Nephron progenitor cell (in vitro differentiated cells): ENCODE measurements around the gene PCSK2.

Experiments
- DNase-seq: peaks from one replicate; pipeline ENCODE4 v3.0.0; 2021
- H3K27ac Mint-ChIP-seq: 2 replicates; pipeline ENCODE4 v1.8.0; 2021; ENCODE audit warnings: mild to moderate bottlenecking, moderate library complexity, mixed read lengths
- H3K27me3 Mint-ChIP-seq: 2 replicates; pipeline ENCODE4 v1.8.0; 2021; ENCODE audit warnings: mild to moderate bottlenecking, low read depth, mixed read lengths; ENCODE audit not compliant: poor library complexity
- H3K36me3 Mint-ChIP-seq: 2 replicates; pipeline ENCODE4 v1.8.0; 2021; ENCODE audit warnings: low read depth, mixed read lengths
- H3K4me1 Mint-ChIP-seq: 2 replicates; pipeline ENCODE4 v1.8.0; 2021; ENCODE audit warnings: mixed read lengths
- H3K4me3 Mint-ChIP-seq: 2 replicates; pipeline ENCODE4 v1.8.0; 2021; ENCODE audit warnings: mild to moderate bottlenecking, moderate library complexity, mixed read lengths
- H3K9me3 Mint-ChIP-seq: 2 replicates; pipeline ENCODE4 v1.8.0; 2021; ENCODE audit warnings: mild to moderate bottlenecking, moderate library complexity, mixed read lengths
- TF ChIP-seq, protein P1 (sequence below): fragments of 200-600 bp; sonication (generic); IDR thresholded peaks from 2 replicates; pipeline ENCODE4 v1.5.0; 2021; ENCODE audit warnings: antibody characterized with exemption

The PCSK2 gene

DNA sequence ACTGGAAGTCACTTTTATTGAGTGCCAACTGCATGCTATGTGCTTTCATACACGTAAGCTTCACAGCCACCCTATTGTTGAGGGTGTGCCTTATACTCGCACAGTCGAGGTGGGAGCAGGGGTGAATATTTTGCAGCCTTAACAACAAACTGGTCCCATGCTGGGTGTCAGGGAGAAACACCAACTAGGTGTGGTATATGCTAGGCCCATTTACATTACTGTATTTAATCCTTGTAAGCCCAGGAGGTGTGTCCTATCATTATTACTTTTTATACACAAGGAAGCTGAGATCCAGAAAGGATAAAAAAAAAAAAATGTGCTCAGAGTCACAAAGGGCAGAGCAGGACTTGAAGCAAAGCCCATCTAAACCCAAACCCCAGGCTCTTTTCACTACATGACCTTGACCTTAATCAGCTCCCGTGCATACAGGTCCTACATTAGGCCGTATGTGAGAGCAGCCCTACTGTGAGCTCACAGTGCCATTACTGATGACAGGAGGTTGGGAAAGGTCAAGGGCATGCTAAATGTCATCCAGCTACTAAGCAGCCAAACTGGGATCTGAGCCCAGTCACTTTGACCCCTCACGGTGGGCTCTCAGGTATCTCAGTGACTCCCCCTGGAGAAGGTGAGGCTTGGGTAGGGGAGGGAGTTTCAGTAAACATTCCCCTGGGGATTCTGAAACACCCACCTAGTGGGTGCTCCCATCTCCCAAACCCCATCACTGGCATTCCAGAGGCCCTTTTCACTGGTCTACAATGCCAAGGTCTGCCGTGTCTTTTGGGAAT, 242.6 kb downstream of the PCSK2 start:
- TF ChIP-seq, protein P1, sequence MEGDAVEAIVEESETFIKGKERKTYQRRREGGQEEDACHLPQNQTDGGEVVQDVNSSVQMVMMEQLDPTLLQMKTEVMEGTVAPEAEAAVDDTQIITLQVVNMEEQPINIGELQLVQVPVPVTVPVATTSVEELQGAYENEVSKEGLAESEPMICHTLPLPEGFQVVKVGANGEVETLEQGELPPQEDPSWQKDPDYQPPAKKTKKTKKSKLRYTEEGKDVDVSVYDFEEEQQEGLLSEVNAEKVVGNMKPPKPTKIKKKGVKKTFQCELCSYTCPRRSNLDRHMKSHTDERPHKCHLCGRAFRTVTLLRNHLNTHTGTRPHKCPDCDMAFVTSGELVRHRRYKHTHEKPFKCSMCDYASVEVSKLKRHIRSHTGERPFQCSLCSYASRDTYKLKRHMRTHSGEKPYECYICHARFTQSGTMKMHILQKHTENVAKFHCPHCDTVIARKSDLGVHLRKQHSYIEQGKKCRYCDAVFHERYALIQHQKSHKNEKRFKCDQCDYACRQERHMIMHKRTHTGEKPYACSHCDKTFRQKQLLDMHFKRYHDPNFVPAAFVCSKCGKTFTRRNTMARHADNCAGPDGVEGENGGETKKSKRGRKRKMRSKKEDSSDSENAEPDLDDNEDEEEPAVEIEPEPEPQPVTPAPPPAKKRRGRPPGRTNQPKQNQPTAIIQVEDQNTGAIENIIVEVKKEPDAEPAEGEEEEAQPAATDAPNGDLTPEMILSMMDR: no peak
- H3K9me3 Mint-ChIP-seq: no peaks in the 10 kb centered on the region
- H3K27me3 Mint-ChIP-seq: peaks cover 8% of the 10 kb centered on the region
- no peak for DNase-seq
- no peak overlapping the region for H3K27ac Mint-ChIP-seq
- peaks cover 8% of the 10 kb centered on the region for H3K4me1 Mint-ChIP-seq
- H3K36me3 Mint-ChIP-seq: no peaks in the 10 kb centered on the region
- H3K4me3 Mint-ChIP-seq: no peak overlapping the region

DNA sequence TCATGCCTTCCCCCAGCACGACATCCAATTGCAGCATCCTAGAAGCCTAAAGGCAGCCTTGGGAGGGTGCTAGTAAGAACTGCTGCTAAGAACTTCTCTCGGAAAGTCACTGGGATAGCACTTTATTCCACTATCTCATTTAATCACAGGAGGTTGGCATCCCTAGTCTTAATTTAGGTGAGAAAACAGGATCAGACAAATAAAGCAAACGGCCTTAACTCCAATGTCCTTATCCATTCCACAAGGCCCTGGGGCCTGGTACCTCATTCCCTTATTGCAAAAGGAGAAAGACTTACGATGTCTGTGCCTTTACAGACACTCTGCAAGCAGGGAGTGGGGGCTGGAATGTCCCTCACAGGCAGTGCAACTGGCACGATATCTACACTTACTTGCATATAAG, 243.7 kb downstream of the PCSK2 start:
- peaks cover 6% of the 10 kb centered on the region for H3K27me3 Mint-ChIP-seq
- no peaks in the 10 kb centered on the region for H3K9me3 Mint-ChIP-seq
- DNase-seq: no peak
- H3K36me3 Mint-ChIP-seq: no peaks in the 10 kb centered on the region
- TF ChIP-seq, protein P1: no peak
- H3K4me1 Mint-ChIP-seq: peaks cover 8% of the 10 kb centered on the region
- H3K27ac Mint-ChIP-seq: no peak overlapping the region
- H3K4me3 Mint-ChIP-seq: no peak overlapping the region

DNA sequence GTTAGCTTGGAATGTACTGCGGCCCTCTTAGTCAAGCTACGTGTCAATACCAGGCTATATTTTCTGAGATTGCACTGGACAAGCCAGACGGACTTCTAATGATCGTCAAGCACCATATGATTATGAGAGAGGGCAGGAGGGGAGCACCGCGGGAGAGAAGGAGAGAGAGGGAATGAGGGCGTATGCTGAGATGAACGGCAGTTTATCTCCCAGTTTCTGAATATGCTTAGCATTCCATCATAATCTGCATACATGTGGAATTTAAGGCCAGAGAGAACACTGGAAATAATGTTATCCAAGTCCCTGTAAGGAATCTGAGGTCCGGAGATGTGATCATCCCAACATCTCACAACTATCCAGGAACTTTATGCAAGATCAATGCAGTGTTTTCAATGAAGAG, 244.1 kb downstream of the PCSK2 start:
- H3K27me3 Mint-ChIP-seq: peaks cover 4% of the 10 kb centered on the region
- H3K36me3 Mint-ChIP-seq: no peaks in the 10 kb centered on the region
- H3K27ac Mint-ChIP-seq: no peak overlapping the region
- no peak for DNase-seq
- H3K4me3 Mint-ChIP-seq: no peak overlapping the region
- TF ChIP-seq, protein P1: no peak
- H3K9me3 Mint-ChIP-seq: no peaks in the 10 kb centered on the region
- H3K4me1 Mint-ChIP-seq: peaks cover 8% of the 10 kb centered on the region

DNA sequence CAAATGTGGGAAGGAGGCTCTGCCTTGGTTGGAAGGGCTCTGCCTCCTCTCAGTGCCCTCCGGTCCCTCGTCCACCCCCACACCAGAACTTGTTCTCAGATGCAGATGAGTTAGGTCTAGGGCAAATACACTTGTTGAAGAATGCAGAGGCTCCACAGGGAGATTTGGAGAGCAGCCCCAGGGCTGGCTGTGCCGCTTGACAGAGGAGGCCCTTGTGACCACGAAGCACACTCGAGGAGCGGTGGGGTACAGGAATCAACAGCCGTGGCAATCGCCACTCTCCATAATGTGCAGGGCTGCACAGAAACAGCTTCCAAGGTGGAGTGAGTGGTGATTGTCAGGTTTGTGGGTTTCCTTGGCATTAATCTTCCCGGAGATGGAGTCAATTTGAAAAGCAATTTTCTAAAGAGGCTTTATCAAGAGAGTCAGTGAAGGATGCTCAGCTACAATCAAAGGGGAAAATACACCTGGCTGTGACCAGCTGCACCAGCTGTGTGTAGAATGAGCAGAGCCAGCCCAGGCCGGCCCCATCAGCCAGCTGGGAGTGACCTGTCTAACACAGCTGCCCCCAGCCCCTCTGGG, 244.9 kb downstream of the PCSK2 start:
- Mint-ChIP-seq H3K9me3 (no peaks in the 10 kb centered on the region), H3K4me1 (peaks cover 8% of the 10 kb centered on the region), H3K4me3 (no peak overlapping the region), H3K27me3 (peaks cover 4% of the 10 kb centered on the region), H3K27ac (no peak overlapping the region), H3K36me3 (no peaks in the 10 kb centered on the region)
- no peak for DNase-seq
- TF ChIP-seq, protein P1: no peak

DNA sequence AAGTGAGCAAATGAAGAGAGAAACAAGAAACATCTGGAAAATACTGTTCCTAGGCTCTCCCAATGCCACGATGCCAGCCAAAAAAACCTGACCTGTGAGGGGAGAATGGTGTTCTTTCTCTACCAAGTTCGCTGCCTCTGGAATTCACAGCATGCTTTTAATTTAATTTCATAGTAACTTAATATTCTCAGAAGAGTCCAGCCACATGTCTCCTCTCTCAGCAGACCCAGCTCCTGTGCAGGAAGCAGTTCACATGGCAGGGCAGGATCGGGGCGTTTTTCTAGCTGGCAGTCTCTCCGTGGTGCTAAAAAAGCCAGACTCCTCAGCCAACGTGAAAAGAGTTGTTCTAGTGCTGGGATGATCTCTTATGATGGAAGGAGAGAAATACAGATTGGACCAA, 246.8 kb downstream of the PCSK2 start:
- TF ChIP-seq, protein P1: no peak
- H3K4me1 Mint-ChIP-seq: peaks cover 8% of the 10 kb centered on the region
- DNase-seq: no peak
- H3K27ac Mint-ChIP-seq: no peak overlapping the region
- H3K9me3 Mint-ChIP-seq: no peaks in the 10 kb centered on the region
- H3K4me3 Mint-ChIP-seq: no peak overlapping the region
- no peaks in the 10 kb centered on the region for H3K36me3 Mint-ChIP-seq
- H3K27me3 Mint-ChIP-seq: peaks cover 4% of the 10 kb centered on the region
